Naive thymus-derived CD8-positive, alpha-beta T cell (primary cell): ENCODE data around the gene RBPJ. TPM values are rescaled to one million over a fixed set of nuclear protein-coding genes. Genes with fewer than 3 reads are reported as not detected.

ENCODE experiments used
- ATAC-seq, 2 donors: fragments of 150-1000 bp; cut with Tn5 transposase in 1 of 2; sonication (Bioruptor Pico), chemical (Tn5 transposase) in 1 of 2; 1 replicate in 1 of 2; 2 replicates in 1 of 2; pipeline ENCODE4 v1.10.0; 2021; ENCODE audit warnings: mild to moderate bottlenecking in 2 of 2, moderate library complexity in 2 of 2
- POLR2A ChIA-PET: fragments of 350-600 bp; sonication (Branson Sonifier 250); formaldehyde crosslinking; loops from one replicate; lab custom pipeline; 2021; ENCODE audit warnings: antibody characterized with exemption; lab: Charles Lee
- DNase-seq, 10 donors: peaks; one replicate each; pipeline versions ENCODE4 v3.0.0 to v3.0.0-alpha.2; 2020 to 2022
- H3K27ac Mint-ChIP-seq, 10 donors: one replicate each; pipeline ENCODE4 v1.8.0; 2020 to 2022; ENCODE audit warnings: mild to moderate bottlenecking in 10 of 10, mixed read lengths in 10 of 10, moderate library complexity in 4 of 10, inconsistent platforms in 1 of 10
- H3K27me3 Mint-ChIP-seq, 5 donors: one replicate each; pipeline ENCODE4 v1.8.0; 2021 to 2022; ENCODE audit warnings: mixed read lengths in 5 of 5
- H3K36me3 Mint-ChIP-seq, 3 donors: one replicate each; pipeline ENCODE4 v1.8.0; 2020 to 2022; ENCODE audit warnings: mixed read lengths in 3 of 3, mild to moderate bottlenecking in 2 of 3, inconsistent platforms in 1 of 3
- H3K4me1 Mint-ChIP-seq, 4 donors: one replicate each; pipeline ENCODE4 v1.8.0; 2021 to 2022; ENCODE audit warnings: mixed read lengths in 4 of 4
- H3K4me3 Mint-ChIP-seq, 10 donors: one replicate each; pipeline ENCODE4 v1.8.0; 2020 to 2022; ENCODE audit warnings: mild to moderate bottlenecking in 10 of 10, mixed read lengths in 10 of 10, moderate library complexity in 6 of 10, inconsistent platforms in 1 of 10
- H3K9me3 Mint-ChIP-seq, 9 donors: one replicate each; pipeline ENCODE4 v1.8.0; 2020 to 2022; ENCODE audit warnings: mixed read lengths in 9 of 9, mild to moderate bottlenecking in 3 of 9, inconsistent platforms in 1 of 9, moderate library complexity in 1 of 9
- polyA plus RNA-seq, 3 donors: library from polyadenylated mRNA; unstranded; fragments of 300-500 nt; fragmentation: Illumina TruSeq; gene quantifications; one replicate each; pipeline ENCODE4 v1.2.3, GENCODE V29; 2021
- total RNA-seq, 8 experiments: library from RNA in 2 of 8; stranded (reverse) in 2 of 8; gene quantifications; one replicate each; pipeline ENCODE4 v1.2.3 and lab custom pipeline; 2021 to 2026

RBPJ gene
- total and polyA plus RNA-seq, 5 experiments from 2014 or later = 49.1 to 78.4 (median 59.6) TPM

- H3K4me1 Mint-ChIP-seq = peaks cover 0 to 5% (median 0%) of the 10 kb centered on the region in 4 donors
- H3K9me3 Mint-ChIP-seq = no peaks in the 10 kb centered on the region
- H3K4me3 Mint-ChIP-seq = no peak overlapping the region
- ATAC-seq = no peak
- no peaks in the 10 kb centered on the region for H3K36me3 Mint-ChIP-seq
- H3K27me3 Mint-ChIP-seq = peaks cover 2 to 13% (median 3%) of the 10 kb centered on the region in 5 donors
- DNase-seq = no peak
- H3K27ac Mint-ChIP-seq = no peak overlapping the region
- POLR2A ChIA-PET = interaction anchor here (0.6 kb wide), 1 partner anchor 32 kb away, joined by 4 read pairs; no protein-coding TSS in a partner anchor
Observed at GRCh38 chr4:26290321-26290720, 30.5 kb upstream of the RBPJ start.

- ATAC-seq (no peak), DNase-seq (no peak)
- no peak overlapping the region for H3K27ac Mint-ChIP-seq
- H3K36me3 Mint-ChIP-seq = no peaks in the 10 kb centered on the region
- no peaks in the 10 kb centered on the region for H3K9me3 Mint-ChIP-seq
- POLR2A ChIA-PET = no interaction called here
- H3K4me1 Mint-ChIP-seq = peaks cover 0 to 2% (median 0%) of the 10 kb centered on the region in 4 donors
- peaks cover 3 to 13% (median 4%) of the 10 kb centered on the region in 5 donors for H3K27me3 Mint-ChIP-seq
- no peak overlapping the region for H3K4me3 Mint-ChIP-seq
Observed at GRCh38 chr4:26294904-26295303, 25.9 kb upstream of the RBPJ start.

- Mint-ChIP-seq H3K4me3 (no peak overlapping the region), H3K4me1 (peaks cover 0 to 2% (median 0%) of the 10 kb centered on the region in 4 donors), H3K36me3 (no peaks in the 10 kb centered on the region), H3K27me3 (peaks cover 4 to 13% (median 5%) of the 10 kb centered on the region in 5 donors), H3K9me3 (no peaks in the 10 kb centered on the region), H3K27ac (no peak overlapping the region)
- POLR2A ChIA-PET = no interaction called here
- DNase-seq (no peak), ATAC-seq (no peak)
Observed at GRCh38 chr4:26296021-26296420, 24.8 kb upstream of the RBPJ start.

- H3K27me3 Mint-ChIP-seq = peaks cover 4 to 13% (median 5%) of the 10 kb centered on the region in 5 donors
- ATAC-seq (no peak), DNase-seq (no peak)
- H3K9me3 Mint-ChIP-seq = no peaks in the 10 kb centered on the region
- no peaks in the 10 kb centered on the region for H3K36me3 Mint-ChIP-seq
- no peak overlapping the region for H3K4me3 Mint-ChIP-seq
- H3K4me1 Mint-ChIP-seq = peaks cover 0 to 2% (median 0%) of the 10 kb centered on the region in 4 donors
- no peak overlapping the region for H3K27ac Mint-ChIP-seq
- POLR2A ChIA-PET = no interaction called here
Observed at GRCh38 chr4:26296514-26296913, 24.3 kb upstream of the RBPJ start.

- no peak for ATAC-seq
- Mint-ChIP-seq H3K27me3 (peaks cover 4 to 13% (median 5%) of the 10 kb centered on the region in 5 donors), H3K27ac (no peak overlapping the region), H3K36me3 (no peaks in the 10 kb centered on the region), H3K4me1 (peaks cover 0 to 3% (median 0%) of the 10 kb centered on the region in 4 donors), H3K9me3 (no peaks in the 10 kb centered on the region), H3K4me3 (no peak overlapping the region)
- POLR2A ChIA-PET = no interaction called here
- DNase-seq = no peak
Observed at GRCh38 chr4:26297219-26297618, 23.6 kb upstream of the RBPJ start.

GRCh38 chr4:26298198-26298947 is 22.4 kb upstream of the RBPJ start:
- POLR2A ChIA-PET = no interaction called here
- DNase-seq = no peak
- Mint-ChIP-seq H3K4me1 (peaks cover 0 to 5% (median 0%) of the 10 kb centered on the region in 4 donors), H3K4me3 (no peak overlapping the region), H3K27ac (no peak overlapping the region), H3K36me3 (no peaks in the 10 kb centered on the region), H3K27me3 (peaks cover 4 to 13% (median 5%) of the 10 kb centered on the region in 5 donors), H3K9me3 (no peaks in the 10 kb centered on the region)
- no peak for ATAC-seq

GRCh38 chr4:26299254-26299882 is 21.4 kb upstream of the RBPJ start:
- POLR2A ChIA-PET = no interaction called here
- no peak overlapping the region for H3K27ac Mint-ChIP-seq
- no peak for DNase-seq
- H3K9me3 Mint-ChIP-seq = no peaks in the 10 kb centered on the region
- H3K36me3 Mint-ChIP-seq = no peaks in the 10 kb centered on the region
- ATAC-seq = no peak
- H3K4me1 Mint-ChIP-seq = peaks cover 0 to 5% (median 0%) of the 10 kb centered on the region in 4 donors
- H3K27me3 Mint-ChIP-seq = peaks cover 4 to 7% (median 4%) of the 10 kb centered on the region in 5 donors
- H3K4me3 Mint-ChIP-seq = peak overlapping the region in 2 of 10 donors; percentile 6 to 41

- H3K36me3 Mint-ChIP-seq = no peaks in the 10 kb centered on the region
- H3K4me1 Mint-ChIP-seq = peaks cover 0 to 5% (median 0%) of the 10 kb centered on the region in 4 donors
- H3K27ac Mint-ChIP-seq = no peak overlapping the region
- H3K27me3 Mint-ChIP-seq = peaks cover 0 to 4% (median 0%) of the 10 kb centered on the region in 5 donors
- no peaks in the 10 kb centered on the region for H3K9me3 Mint-ChIP-seq
- ATAC-seq = no peak
- POLR2A ChIA-PET = no interaction called here
- no peak overlapping the region for H3K4me3 Mint-ChIP-seq
- no peak for DNase-seq
Observed at GRCh38 chr4:26300314-26301307, 20.2 kb upstream of the RBPJ start.

GRCh38 chr4:26302031-26302899 is 18.5 kb upstream of the RBPJ start:
- peaks cover 0 to 5% (median 1%) of the 10 kb centered on the region in 4 donors for H3K4me1 Mint-ChIP-seq
- DNase-seq (no peak), ATAC-seq (no peak)
- POLR2A ChIA-PET = no interaction called here
- no peaks in the 10 kb centered on the region for H3K36me3 Mint-ChIP-seq
- no peak overlapping the region for H3K4me3 Mint-ChIP-seq
- H3K9me3 Mint-ChIP-seq = no peaks in the 10 kb centered on the region
- peaks cover 0 to 3% (median 2%) of the 10 kb centered on the region in 5 donors for H3K27me3 Mint-ChIP-seq
- no peak overlapping the region for H3K27ac Mint-ChIP-seq

- no peak overlapping the region for H3K4me3 Mint-ChIP-seq
- DNase-seq = no peak
- H3K27ac Mint-ChIP-seq = no peak overlapping the region
- H3K9me3 Mint-ChIP-seq = no peaks in the 10 kb centered on the region
- no peaks in the 10 kb centered on the region for H3K36me3 Mint-ChIP-seq
- H3K27me3 Mint-ChIP-seq = peaks cover 0 to 3% (median 2%) of the 10 kb centered on the region in 5 donors
- H3K4me1 Mint-ChIP-seq = peaks cover 0 to 5% (median 1%) of the 10 kb centered on the region in 4 donors
- no peak for ATAC-seq
- POLR2A ChIA-PET = no interaction called here
Observed at GRCh38 chr4:26303008-26303407, 17.8 kb upstream of the RBPJ start.

GRCh38 chr4:26307037-26307800 is 13.6 kb upstream of the RBPJ start:
- POLR2A ChIA-PET = no interaction called here
- H3K27ac Mint-ChIP-seq = no peak overlapping the region
- peaks cover 0 to 3% (median 0%) of the 10 kb centered on the region in 5 donors for H3K27me3 Mint-ChIP-seq
- DNase-seq (no peak), ATAC-seq (no peak)
- H3K9me3 Mint-ChIP-seq = no peaks in the 10 kb centered on the region
- peaks cover 0 to 9% (median 1%) of the 10 kb centered on the region in 4 donors for H3K4me1 Mint-ChIP-seq
- H3K36me3 Mint-ChIP-seq = no peaks in the 10 kb centered on the region
- no peak overlapping the region for H3K4me3 Mint-ChIP-seq
